Spleen (tissue), 11 donors: Measurements from ENCODE around the gene UBE2E2. TPM values are rescaled to one million over a fixed set of nuclear protein-coding genes. Genes with fewer than 3 reads are reported as not detected.

Experiments used
- DNase-seq: peaks from one replicate; pipeline ENCODE4 v3.0.0-alpha.2; 2020
- H3K27ac ChIP-seq, 8 donors: fragments of 200-600 bp; sonication (generic) in 7 of 8; 1 replicate in 4 of 8; 2 replicates in 4 of 8; pipeline versions ENCODE4 v1.5.0 to v1.8.0; 2016 to 2021; ENCODE audit warnings: inconsistent platforms in 4 of 8, mild to moderate bottlenecking in 4 of 8, moderate library complexity in 1 of 8
- H3K27me3 ChIP-seq, 7 donors: fragments of 200-600 bp; sonication (generic) in 6 of 7; replicated peaks in 1 of 7; 1 replicate in 4 of 7; 2 replicates in 3 of 7; pipeline versions ENCODE4 v1.5.0 to v1.8.0; 2016 to 2021; ENCODE audit warnings: inconsistent platforms in 3 of 7, mild to moderate bottlenecking in 1 of 7
- H3K36me3 ChIP-seq, 6 donors: fragments of 200-600 bp; sonication (generic) in 5 of 6; 1 replicate in 4 of 6; 2 replicates in 2 of 6; pipeline versions ENCODE4 v1.5.0 to v1.8.0; 2016 to 2021; ENCODE audit warnings: inconsistent platforms in 2 of 6
- H3K4me1 ChIP-seq, 6 donors: fragments of 200-600 bp; sonication (generic) in 5 of 6; 1 replicate in 3 of 6; 2 replicates in 3 of 6; pipeline versions ENCODE4 v1.5.0 to v1.8.0; 2016 to 2021; ENCODE audit warnings: inconsistent platforms in 3 of 6
- H3K4me3 ChIP-seq, 8 donors: fragments of 200-600 bp; sonication (generic) in 7 of 8; 1 replicate in 4 of 8; 2 replicates in 4 of 8; pipeline versions ENCODE4 v1.5.0 to v1.8.0; 2016 to 2021; ENCODE audit warnings: inconsistent platforms in 4 of 8, mild to moderate bottlenecking in 4 of 8, moderate library complexity in 2 of 8
- H3K9me3 ChIP-seq, 8 donors: fragments of 200-600 bp; sonication (generic) in 7 of 8; 1 replicate in 4 of 8; 2 replicates in 4 of 8; pipeline versions ENCODE4 v1.5.0 to v1.8.0; 2016 to 2021; ENCODE audit warnings: inconsistent platforms in 4 of 8
- CTCF ChIP-seq, 11 experiments: fragments of 200-600 bp in 7 of 11; fragments of 450-650 bp in 4 of 11; sonication (generic) in 4 of 11; IDR thresholded peaks in 8 of 11; conservative IDR thresholded peaks in 3 of 11; 1 replicate in 7 of 11; 2 replicates in 4 of 11; pipeline versions ENCODE4 v1.4.0 to v1.8.0; 2016 to 2021; ENCODE audit warnings: antibody characterized with exemption in 11 of 11, inconsistent platforms in 4 of 11, mild to moderate bottlenecking in 1 of 11
- POLR2A ChIP-seq, 3 donors: fragments of 450-650 bp; IDR thresholded peaks; one replicate each; pipeline ENCODE4 v1.5.1; 2017; ENCODE audit warnings: antibody characterized with exemption in 3 of 3, mild to moderate bottlenecking in 1 of 3
- POLR2AphosphoS5 ChIP-seq, 3 donors: sonication (generic); formaldehyde crosslinking; IDR thresholded peaks; one replicate each; pipeline ENCODE4 v1.5.1; 2017; ENCODE audit warnings: antibody characterized with exemption in 3 of 3
- WGBS, 5 donors: extraction: QIAGEN DNeasy Blood & Tissue Kit in 3 of 5; methylation state at CpG; one replicate each; pipeline versions ENCODE4 v1.1.5 to v1.1.7; 2013 to 2018; 5-methylcytosine and 5-hydroxymethylcytosine counted together
- intact Hi-C: fragments of 100-400 bp; cut with DNase I; formaldehyde crosslinking; loops from one replicate; pipeline ENCODE4 v1.15.0; 2023; ENCODE audit warnings: low total_unique reads
- polyA plus RNA-seq, 3 donors: library from polyadenylated mRNA; stranded (reverse); fragments of 200-250 nt; gene quantifications; one replicate each; pipeline ENCODE4 v1.2.1, GENCODE V29; 2013
- total RNA-seq, 7 donors: library from RNA; depleted of rRNA in 3 of 7; stranded (reverse); fragments of >200 nt in 3 of 7; fragmentation: NEBNext Ultra II Directional in 4 of 7; extraction: Animal tissue kit (Norgen Biotek cat#: 25700) in 4 of 7; gene quantifications; one replicate each; pipeline versions ENCODE4 v1.1.0 to v1.2.1, GENCODE V29; 2016 to 2021
- donor health status: healthy with polysubstance abuse.
- donor health status: DM: no; HTN: no; CAD: no; lungs with moderate emphysema.
- donor health status: DM: no; HTN: no; CAD: no.
- donor health status: Bipolar disorder and iron deficiency.
- donor health status: healthy.
- donor health status: DM: no; HTN: no; CAD: no.
- donor health status: DM: yes; HTN: yes; CAD: no.

Gene UBE2E2
- total and polyA plus RNA-seq, 10 donors = 27.9 to 87.6 (median 41.2) TPM

- intact Hi-C loops = no loop called here
- H3K27ac ChIP-seq = no peak overlapping the region
- WGBS, 5 donors = 80 to 87% (median 85%) methylated on average over 7 of the region's 7 CpGs
- DNase-seq = no peak
- H3K9me3 ChIP-seq = peaks cover 0 to 28% (median 23%) of the 10 kb centered on the region in 8 donors
- no peak overlapping the region for H3K4me3 ChIP-seq
- H3K4me1 ChIP-seq = peaks cover 0 to 7% (median 0%) of the 10 kb centered on the region in 6 donors
- TF ChIP-seq POLR2A (IDR thresholded peaks at IDR 0.05) (no peak), CTCF (IDR thresholded peaks at IDR 0.05 in 8 of 11, conservative IDR thresholded peaks at IDR 0.05 in 3 of 11) (no peak), POLR2AphosphoS5 (IDR thresholded peaks at IDR 0.05) (no peak)
- peaks cover 0 to 17% (median 0%) of the 10 kb centered on the region in 6 donors for H3K36me3 ChIP-seq
- no peaks in the 10 kb centered on the region for H3K27me3 ChIP-seq
Observed at GRCh38 chr3:23489300-23490158, 286.4 kb downstream of the UBE2E2 start.

GRCh38 chr3:23490459-23490858 is 287.3 kb downstream of the UBE2E2 start:
- H3K27ac ChIP-seq = no peak overlapping the region
- peaks cover 0 to 17% (median 0%) of the 10 kb centered on the region in 6 donors for H3K36me3 ChIP-seq
- H3K4me3 ChIP-seq = no peak overlapping the region
- no peaks in the 10 kb centered on the region for H3K27me3 ChIP-seq
- WGBS, 5 donors = 46 to 59% (median 50%) methylated on average over 3 of the region's 3 CpGs
- intact Hi-C loops = no loop called here
- no peak for TF ChIP-seq CTCF (IDR thresholded peaks at IDR 0.05 in 8 of 11, conservative IDR thresholded peaks at IDR 0.05 in 3 of 11)
- TF ChIP-seq POLR2A (IDR thresholded peaks at IDR 0.05) = no peak
- no peak for TF ChIP-seq POLR2AphosphoS5 (IDR thresholded peaks at IDR 0.05)
- no peak for DNase-seq
- peaks cover 0 to 22% (median 20%) of the 10 kb centered on the region in 8 donors for H3K9me3 ChIP-seq
- H3K4me1 ChIP-seq = peaks cover 0 to 7% (median 0%) of the 10 kb centered on the region in 6 donors

DNA sequence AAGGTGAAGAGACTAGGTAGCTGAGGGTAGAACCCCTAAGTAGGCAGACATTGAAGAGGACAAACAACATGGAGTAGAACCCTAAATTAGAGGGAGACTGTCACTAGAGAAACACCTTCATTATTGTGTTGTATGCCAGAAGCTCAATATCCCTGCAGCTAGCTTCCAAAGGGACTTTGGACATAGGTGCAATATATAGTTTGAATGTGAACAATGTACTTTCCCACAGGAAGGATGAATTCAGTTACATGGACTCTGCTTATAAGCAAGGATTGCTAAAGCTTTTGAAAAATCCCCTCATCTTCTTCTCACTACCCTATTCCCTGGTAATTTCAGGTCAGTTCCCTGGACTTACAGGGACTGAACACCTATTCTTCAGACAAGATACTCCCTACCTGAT is 288.9 kb downstream of the UBE2E2 start:
- Histone ChIP-seq H3K27me3 (no peaks in the 10 kb centered on the region), H3K36me3 (peaks cover 0 to 3% (median 0%) of the 10 kb centered on the region in 6 donors), H3K9me3 (peaks cover 0 to 6% (median 4%) of the 10 kb centered on the region in 8 donors), H3K4me1 (peaks cover 0 to 7% (median 0%) of the 10 kb centered on the region in 6 donors), H3K4me3 (no peak overlapping the region), H3K27ac (no peak overlapping the region)
- DNase-seq = no peak
- TF ChIP-seq POLR2AphosphoS5 (IDR thresholded peaks at IDR 0.05) = no peak
- TF ChIP-seq POLR2A (IDR thresholded peaks at IDR 0.05) = no peak
- no peak for TF ChIP-seq CTCF (IDR thresholded peaks at IDR 0.05 in 8 of 11, conservative IDR thresholded peaks at IDR 0.05 in 3 of 11)
- intact Hi-C loops = no loop called here

- intact Hi-C loops = no loop called here
- TF ChIP-seq POLR2AphosphoS5 (IDR thresholded peaks at IDR 0.05) (no peak), CTCF (IDR thresholded peaks at IDR 0.05 in 8 of 11, conservative IDR thresholded peaks at IDR 0.05 in 3 of 11) (no peak), POLR2A (IDR thresholded peaks at IDR 0.05) (no peak)
- no peaks in the 10 kb centered on the region for H3K9me3 ChIP-seq
- peaks cover 0 to 5% (median 0%) of the 10 kb centered on the region in 6 donors for H3K4me1 ChIP-seq
- no peak for DNase-seq
- H3K27me3 ChIP-seq = no peaks in the 10 kb centered on the region
- no peak overlapping the region for H3K27ac ChIP-seq
- no peaks in the 10 kb centered on the region for H3K36me3 ChIP-seq
- no peak overlapping the region for H3K4me3 ChIP-seq
Observed at GRCh38 chr3:23493889-23494288, 290.8 kb downstream of the UBE2E2 start.
